ENCODE results near the gene DISC1. TPM values are rescaled to one million over a fixed set of nuclear protein-coding genes. Genes with fewer than 3 reads are reported as not detected.

The DISC1 gene
- total RNA-seq, 2 donors from 2014 or later: 2.3 to 7.0 TPM

DNA sequence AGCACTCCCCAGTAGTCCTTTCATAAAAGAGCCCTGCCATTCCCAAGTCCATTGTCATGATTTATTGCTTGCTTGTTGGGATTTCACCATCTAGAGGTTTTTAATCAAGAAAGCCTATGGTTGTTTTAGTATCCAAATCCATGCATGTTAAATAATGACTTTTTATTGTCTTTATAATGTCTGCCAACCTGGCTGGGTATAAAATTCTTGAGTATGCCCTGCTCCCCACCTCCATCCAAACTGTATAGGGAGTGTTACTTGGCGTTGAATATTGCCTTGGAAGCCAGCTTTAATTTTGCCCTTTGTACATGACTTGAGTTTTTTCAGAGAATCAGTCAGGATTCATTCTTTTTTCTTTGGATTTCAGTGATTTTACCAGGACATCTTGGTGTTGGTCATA is 44.2 kb downstream of the DISC1 start:
- WGBS, 2 donors: 76 to 78% methylated on average over 1 of the region's 1 CpG
- intact Hi-C loops (cut with DNase I): no loop called here
- ATAC-seq: no peak

DNA sequence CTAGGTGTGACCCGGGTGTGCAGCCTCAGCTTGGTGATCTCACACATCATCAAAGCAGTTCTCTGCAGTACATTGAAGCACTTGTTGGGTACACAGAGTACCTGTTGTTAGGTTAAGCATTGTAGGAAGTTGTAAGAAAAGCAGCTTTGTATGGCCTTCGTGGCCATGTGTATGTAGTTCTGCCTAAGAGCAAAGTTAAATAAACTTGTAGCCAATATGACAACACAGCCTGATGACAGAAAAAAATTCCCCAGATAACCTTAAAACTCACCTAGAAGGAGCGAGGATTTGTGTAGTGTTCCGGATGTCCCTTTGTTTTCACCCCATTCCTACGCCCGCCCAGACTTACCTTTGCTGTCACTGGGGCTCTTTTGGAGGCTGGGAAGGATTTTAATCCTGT is 48.0 kb downstream of the DISC1 start:
- H3K36me3 ChIP-seq (replicated peaks in 1 of 2; ENCODE audit: insufficient read depth in 1 of 2, low read depth in 2 of 2): no peaks in the 10 kb centered on the region
- ATAC-seq (no peak), DNase-seq (no peak)
- no peak for TF ChIP-seq POLR2A (IDR thresholded peaks at IDR 0.05)
- TF ChIP-seq, protein P1, sequence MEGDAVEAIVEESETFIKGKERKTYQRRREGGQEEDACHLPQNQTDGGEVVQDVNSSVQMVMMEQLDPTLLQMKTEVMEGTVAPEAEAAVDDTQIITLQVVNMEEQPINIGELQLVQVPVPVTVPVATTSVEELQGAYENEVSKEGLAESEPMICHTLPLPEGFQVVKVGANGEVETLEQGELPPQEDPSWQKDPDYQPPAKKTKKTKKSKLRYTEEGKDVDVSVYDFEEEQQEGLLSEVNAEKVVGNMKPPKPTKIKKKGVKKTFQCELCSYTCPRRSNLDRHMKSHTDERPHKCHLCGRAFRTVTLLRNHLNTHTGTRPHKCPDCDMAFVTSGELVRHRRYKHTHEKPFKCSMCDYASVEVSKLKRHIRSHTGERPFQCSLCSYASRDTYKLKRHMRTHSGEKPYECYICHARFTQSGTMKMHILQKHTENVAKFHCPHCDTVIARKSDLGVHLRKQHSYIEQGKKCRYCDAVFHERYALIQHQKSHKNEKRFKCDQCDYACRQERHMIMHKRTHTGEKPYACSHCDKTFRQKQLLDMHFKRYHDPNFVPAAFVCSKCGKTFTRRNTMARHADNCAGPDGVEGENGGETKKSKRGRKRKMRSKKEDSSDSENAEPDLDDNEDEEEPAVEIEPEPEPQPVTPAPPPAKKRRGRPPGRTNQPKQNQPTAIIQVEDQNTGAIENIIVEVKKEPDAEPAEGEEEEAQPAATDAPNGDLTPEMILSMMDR (IDR thresholded peaks at IDR 0.05): no peak
- H3K4me1 ChIP-seq: no peaks in the 10 kb centered on the region
- intact Hi-C loops (cut with DNase I): no loop called here
- H3K4me3 ChIP-seq: no peak overlapping the region
- H3K27me3 ChIP-seq: no peaks in the 10 kb centered on the region
- 60 to 64% methylated on average over 6 of the region's 6 CpGs for WGBS, 2 donors
- H3K27ac ChIP-seq: no peak overlapping the region
- peaks cover 0 to 4% (median 0%) of the 10 kb centered on the region in 3 donors for H3K9me3 ChIP-seq

More for the DNA sequence above, 44.2 kb downstream of the DISC1 start:
- TF ChIP-seq, protein P1 (IDR thresholded peaks at IDR 0.05): no peak
- H3K36me3 ChIP-seq (replicated peaks in 1 of 2; ENCODE audit: insufficient read depth in 1 of 2, low read depth in 2 of 2): no peaks in the 10 kb centered on the region
- no peaks in the 10 kb centered on the region for H3K27me3 ChIP-seq
- no peak overlapping the region for H3K27ac ChIP-seq
- H3K4me1 ChIP-seq: no peaks in the 10 kb centered on the region
- DNase-seq: no peak
- H3K4me3 ChIP-seq: no peak overlapping the region
- H3K9me3 ChIP-seq: peaks cover 0 to 4% (median 0%) of the 10 kb centered on the region in 3 donors

DNA sequence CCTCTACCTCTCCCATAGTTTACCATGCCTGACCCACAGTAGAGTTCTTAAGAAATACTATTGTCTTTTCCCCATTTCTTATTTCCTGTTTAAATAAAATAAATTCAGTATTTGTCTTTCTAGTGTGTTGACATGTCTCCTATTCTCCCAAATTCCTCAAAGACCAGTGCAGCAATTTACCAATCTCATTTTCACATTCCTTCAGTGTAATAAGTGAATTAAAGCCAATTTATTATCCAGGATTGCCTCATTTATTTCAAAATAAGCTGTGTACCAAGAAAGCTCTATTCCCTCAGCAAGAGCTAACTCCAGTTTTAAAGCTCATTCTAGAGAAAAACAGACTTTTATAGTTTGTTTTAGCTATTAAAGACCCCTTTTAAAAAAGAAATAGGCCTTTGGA is 49.9 kb downstream of the DISC1 start:
- H3K4me3 ChIP-seq: no peak overlapping the region
- ATAC-seq (no peak), DNase-seq (no peak)
- H3K36me3 ChIP-seq (replicated peaks in 1 of 2; ENCODE audit: insufficient read depth in 1 of 2, low read depth in 2 of 2): no peaks in the 10 kb centered on the region
- intact Hi-C loops (cut with DNase I): no loop called here
- no peak overlapping the region for H3K27ac ChIP-seq
- H3K9me3 ChIP-seq: no peaks in the 10 kb centered on the region
- TF ChIP-seq, protein P1 (IDR thresholded peaks at IDR 0.05): no peak
- no peak for TF ChIP-seq POLR2A (IDR thresholded peaks at IDR 0.05)
- H3K27me3 ChIP-seq: no peaks in the 10 kb centered on the region
- H3K4me1 ChIP-seq: no peaks in the 10 kb centered on the region

DNA sequence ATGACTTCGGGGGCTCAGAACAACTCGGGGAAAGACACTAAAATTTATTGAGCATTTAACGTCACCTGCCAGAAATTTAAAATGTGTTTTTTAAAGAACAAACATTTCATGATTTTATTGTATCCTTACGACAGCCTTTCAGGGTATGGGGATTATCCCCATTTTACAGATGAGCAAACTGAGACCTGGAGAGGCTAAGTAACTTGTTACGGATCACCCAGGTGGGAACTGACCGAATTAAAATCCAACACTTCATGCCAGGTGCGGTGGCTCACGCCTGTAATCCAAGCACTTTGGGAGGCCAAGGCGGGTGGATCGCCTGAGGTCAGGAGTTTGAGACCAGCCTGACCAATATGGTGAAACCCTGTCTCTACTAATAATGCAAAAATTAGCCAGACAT is 50.9 kb downstream of the DISC1 start:
- Histone ChIP-seq H3K27ac (no peak overlapping the region), H3K4me3 (no peak overlapping the region), H3K4me1 (no peaks in the 10 kb centered on the region), H3K36me3 (replicated peaks in 1 of 2; ENCODE audit: insufficient read depth in 1 of 2, low read depth in 2 of 2) (no peaks in the 10 kb centered on the region), H3K27me3 (no peaks in the 10 kb centered on the region), H3K9me3 (no peaks in the 10 kb centered on the region)
- TF ChIP-seq, protein P1 (IDR thresholded peaks at IDR 0.05): no peak
- no peak for TF ChIP-seq POLR2A (IDR thresholded peaks at IDR 0.05)
- 88 to 91% methylated on average over 10 of the region's 10 CpGs for WGBS, 2 donors
- ATAC-seq (no peak), DNase-seq (no peak)
- intact Hi-C loops (cut with DNase I): no loop called here

DNA sequence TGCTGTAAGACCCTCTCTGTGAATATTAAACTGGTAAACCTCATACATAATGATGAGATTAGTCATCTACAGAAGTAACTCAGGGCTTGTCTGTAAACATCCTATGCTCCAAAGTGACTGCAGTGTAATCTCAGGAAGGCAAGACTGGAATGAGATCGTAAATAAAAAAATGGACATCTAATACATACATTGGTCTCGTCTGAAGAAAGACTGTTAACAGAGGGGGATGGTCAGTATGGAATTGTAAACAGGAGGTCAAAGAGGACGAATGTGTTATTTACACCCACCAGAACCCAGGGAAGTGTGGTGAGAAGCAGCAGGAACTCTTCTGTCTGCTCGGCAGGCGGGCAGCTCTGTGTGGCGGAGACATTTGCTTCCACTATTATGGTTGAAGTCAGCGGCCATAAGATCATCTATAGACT is 51.4 kb downstream of the DISC1 start:
- intact Hi-C loops (cut with DNase I): no loop called here
- 63 to 73% methylated on average over 7 of the region's 7 CpGs for WGBS, 2 donors

More for the DNA sequence above, 51.4 kb downstream of the DISC1 start:
- TF ChIP-seq, protein P1 (IDR thresholded peaks at IDR 0.05): no peak
- TF ChIP-seq POLR2A (IDR thresholded peaks at IDR 0.05): no peak
- no peak overlapping the region for H3K27ac ChIP-seq
- no peaks in the 10 kb centered on the region for H3K9me3 ChIP-seq
- H3K27me3 ChIP-seq: no peaks in the 10 kb centered on the region
- no peaks in the 10 kb centered on the region for H3K36me3 ChIP-seq (replicated peaks in 1 of 2; ENCODE audit: insufficient read depth in 1 of 2, low read depth in 2 of 2)
- ATAC-seq: no peak
- no peak for DNase-seq
- no peak overlapping the region for H3K4me3 ChIP-seq
- H3K4me1 ChIP-seq: no peaks in the 10 kb centered on the region
